ENCODE measurements around the gene LDHD.

LDHD gene

GRCh38 chr16:75104836-75105235 is 11.7 kb downstream of the LDHD start:
- Histone ChIP-seq H3K36me3 (ENCODE audit: insufficient read depth, low read length) (no peaks in the 10 kb centered on the region), H3K27me3 (ENCODE audit: insufficient read depth, low read length) (no peaks in the 10 kb centered on the region)

GRCh38 chr16:75103994-75104393 is 12.6 kb downstream of the LDHD start:
- H3K27ac ChIP-seq (ENCODE audit: low read depth, low read length, poor library complexity, severe bottlenecking), result no peak overlapping the region
- no peaks in the 10 kb centered on the region for H3F3A ChIP-seq (ENCODE audit: insufficient read depth, low read length)
- H3K79me2 ChIP-seq (ENCODE audit: insufficient read depth, low read length), result no peaks in the 10 kb centered on the region
- TF ChIP-seq EZH2 (IDR thresholded peaks at IDR 0.05; ENCODE audit: borderline replicate concordance, low read length) (no peak), CTCF (IDR thresholded peaks at IDR 0.05; ENCODE audit: low read length) (no peak)
- H3K4me3 ChIP-seq (ENCODE audit: low read depth, low read length, poor library complexity, severe bottlenecking), result no peak overlapping the region
- H3K4me1 ChIP-seq (ENCODE audit: insufficient read depth, low read length, severe bottlenecking), result peaks cover 16% of the 10 kb centered on the region
- H3K9ac ChIP-seq (ENCODE audit: low read length), result no peak overlapping the region
- H3K9me3 ChIP-seq (ENCODE audit: low read length), result no peaks in the 10 kb centered on the region
- H3K4me2 ChIP-seq (ENCODE audit: low read length), result no peak overlapping the region
- no peaks in the 10 kb centered on the region for H4K20me1 ChIP-seq (ENCODE audit: insufficient read depth, low read length)
- no peaks in the 10 kb centered on the region for H3K36me3 ChIP-seq (ENCODE audit: insufficient read depth, low read length)
- no peak overlapping the region for H2AFZ ChIP-seq (ENCODE audit: low read length)
- no peaks in the 10 kb centered on the region for H3K27me3 ChIP-seq (ENCODE audit: insufficient read depth, low read length)
- H3K9me2 ChIP-seq (ENCODE audit: low read depth, low read length), result no peaks in the 10 kb centered on the region

More at GRCh38 chr16:75104836-75105235, 11.7 kb downstream of the LDHD start:
- Histone ChIP-seq H3K4me2 (ENCODE audit: low read length) (no peak overlapping the region), H3K4me1 (ENCODE audit: insufficient read depth, low read length, severe bottlenecking) (peaks cover 25% of the 10 kb centered on the region), H3K9me2 (ENCODE audit: low read depth, low read length) (no peaks in the 10 kb centered on the region), H3F3A (ENCODE audit: insufficient read depth, low read length) (no peaks in the 10 kb centered on the region), H3K79me2 (ENCODE audit: insufficient read depth, low read length) (no peaks in the 10 kb centered on the region), H4K20me1 (ENCODE audit: insufficient read depth, low read length) (no peaks in the 10 kb centered on the region), H2AFZ (ENCODE audit: low read length) (no peak overlapping the region), H3K9me3 (ENCODE audit: low read length) (no peaks in the 10 kb centered on the region), H3K4me3 (ENCODE audit: low read depth, low read length, poor library complexity, severe bottlenecking) (no peak overlapping the region), H3K27ac (ENCODE audit: low read depth, low read length, poor library complexity, severe bottlenecking) (no peak overlapping the region), H3K9ac (ENCODE audit: low read length) (no peak overlapping the region)
- TF ChIP-seq EZH2 (IDR thresholded peaks at IDR 0.05; ENCODE audit: borderline replicate concordance, low read length) (no peak), CTCF (IDR thresholded peaks at IDR 0.05; ENCODE audit: low read length) (no peak)

- Histone ChIP-seq H3K27me3 (ENCODE audit: insufficient read depth, low read length) (no peaks in the 10 kb centered on the region), H4K20me1 (ENCODE audit: insufficient read depth, low read length) (no peaks in the 10 kb centered on the region), H3K4me1 (ENCODE audit: insufficient read depth, low read length, severe bottlenecking) (peaks cover 4% of the 10 kb centered on the region), H3K9ac (ENCODE audit: low read length) (no peak overlapping the region), H3K9me3 (ENCODE audit: low read length) (no peaks in the 10 kb centered on the region), H3K4me2 (ENCODE audit: low read length) (no peak overlapping the region), H3F3A (ENCODE audit: insufficient read depth, low read length) (no peaks in the 10 kb centered on the region), H3K79me2 (ENCODE audit: insufficient read depth, low read length) (no peaks in the 10 kb centered on the region), H3K27ac (ENCODE audit: low read depth, low read length, poor library complexity, severe bottlenecking) (no peak overlapping the region), H3K4me3 (ENCODE audit: low read depth, low read length, poor library complexity, severe bottlenecking) (no peak overlapping the region), H2AFZ (ENCODE audit: low read length) (no peak overlapping the region), H3K36me3 (ENCODE audit: insufficient read depth, low read length) (no peaks in the 10 kb centered on the region), H3K9me2 (ENCODE audit: low read depth, low read length) (no peaks in the 10 kb centered on the region)
- TF ChIP-seq CTCF (IDR thresholded peaks at IDR 0.05; ENCODE audit: low read length), result no peak
- TF ChIP-seq EZH2 (IDR thresholded peaks at IDR 0.05; ENCODE audit: borderline replicate concordance, low read length), result no peak
Measured at GRCh38 chr16:75102595-75102994, 14.0 kb downstream of the LDHD start.

All from OCI-LY1 (cell line).